ENCODE data around the gene FCRL6.

The FCRL6 gene

DNA sequence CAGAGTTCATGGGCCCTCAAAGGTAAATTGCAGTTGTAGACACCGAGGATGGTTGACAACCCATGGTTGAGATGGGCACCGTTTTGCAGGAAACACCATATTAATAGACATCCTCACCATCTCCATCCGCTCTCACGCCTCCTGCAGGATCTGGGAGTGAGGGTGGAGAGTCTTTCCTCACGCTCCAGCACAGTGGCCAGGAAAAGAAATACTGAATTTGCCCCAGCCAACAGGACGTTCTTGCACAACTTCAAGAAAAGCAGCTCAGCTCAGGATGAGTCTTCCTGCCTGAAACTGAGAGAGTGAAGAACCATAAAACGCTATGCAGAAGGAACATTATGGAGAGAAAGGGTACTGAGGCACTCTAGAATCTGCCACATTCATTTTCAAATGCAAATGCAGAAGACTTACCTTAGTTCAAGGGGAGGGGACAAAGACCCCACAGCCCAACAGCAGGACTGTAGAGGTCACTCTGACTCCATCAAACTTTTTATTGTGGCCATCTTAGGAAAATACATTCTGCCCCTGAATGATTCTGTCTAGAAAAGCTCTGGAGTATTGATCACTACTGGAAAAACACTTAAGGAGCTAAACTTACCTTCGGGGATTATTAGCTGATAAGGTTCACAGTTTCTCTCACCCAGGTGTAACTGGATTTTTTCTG is 33.8 kb downstream of the FCRL6 start:
- DNase-seq, result no peak

DNA sequence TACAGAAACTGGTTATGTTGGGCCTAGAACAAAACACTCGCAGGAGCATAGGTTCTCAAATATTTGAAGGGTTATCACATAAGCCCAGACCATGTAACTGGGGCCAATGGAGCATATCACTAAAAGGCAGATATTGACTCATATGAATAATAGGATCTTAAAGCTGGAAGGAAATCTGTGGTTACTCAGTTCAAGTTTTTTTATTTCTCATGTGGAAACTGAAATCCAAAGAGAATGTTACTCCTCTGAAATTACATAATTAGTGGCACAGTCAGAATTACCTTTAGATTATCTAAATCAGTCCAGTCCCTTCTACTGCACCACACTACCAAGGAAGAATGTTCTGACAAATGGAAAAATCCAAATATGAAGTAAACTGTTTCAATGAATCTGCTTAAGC is 36.6 kb downstream of the FCRL6 start:
- DNase-seq, result no peak

DNA sequence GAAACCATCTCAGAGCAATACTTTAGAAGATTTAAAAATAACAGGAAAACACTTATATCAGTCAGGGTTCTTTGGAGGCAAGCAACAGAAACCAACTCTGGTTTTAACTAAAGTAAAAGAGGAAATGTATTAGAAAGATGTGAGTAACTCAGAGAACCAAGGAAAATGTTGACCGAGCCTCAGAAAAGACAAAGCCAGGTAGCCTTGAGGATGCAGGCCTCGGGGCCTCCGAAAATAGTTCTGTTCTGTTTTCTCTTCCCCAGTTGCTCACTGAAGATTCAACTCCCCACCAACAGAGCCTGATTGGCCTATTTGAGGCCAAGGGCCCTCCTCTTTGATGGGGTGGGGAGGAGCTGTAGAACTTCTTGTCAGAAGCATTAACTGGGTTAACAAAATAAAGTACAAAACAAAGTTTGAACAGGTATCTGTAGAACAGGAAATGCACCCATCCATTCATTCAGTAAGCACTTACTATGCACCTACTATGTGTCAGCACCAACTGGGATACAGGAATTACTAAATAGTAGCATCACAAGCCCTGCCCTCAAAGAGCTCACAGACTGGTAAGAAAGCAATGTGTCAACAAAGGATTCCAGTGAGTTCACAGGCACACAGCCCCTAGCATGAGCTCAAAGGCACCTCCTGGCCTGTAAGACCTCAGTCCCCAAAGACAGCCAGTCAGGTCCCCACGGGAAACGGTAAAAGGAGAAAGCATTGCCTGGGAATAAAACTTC is 37.1 kb downstream of the FCRL6 start:
- no peak for DNase-seq

DNA sequence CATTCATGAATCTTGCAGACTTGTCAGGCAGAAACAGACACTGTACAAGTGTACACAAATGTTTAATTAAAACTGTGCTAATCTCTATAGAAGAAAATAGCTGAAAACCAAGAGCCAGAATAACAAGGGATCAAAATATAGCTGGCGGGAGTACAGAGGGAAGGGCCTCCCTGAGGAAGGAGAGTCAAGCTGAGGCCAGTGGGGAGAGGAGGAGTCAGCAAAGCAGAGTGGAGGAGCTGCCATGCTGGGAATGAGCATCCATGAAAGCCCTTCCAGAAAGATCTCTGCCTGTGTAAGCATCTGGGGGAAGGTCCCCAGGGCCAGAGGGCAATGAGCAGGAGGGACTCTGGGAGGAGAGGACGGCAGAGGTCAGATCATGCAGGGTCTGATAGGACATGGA is 39.6 kb downstream of the FCRL6 start:
- DNase-seq, result no peak

DNA sequence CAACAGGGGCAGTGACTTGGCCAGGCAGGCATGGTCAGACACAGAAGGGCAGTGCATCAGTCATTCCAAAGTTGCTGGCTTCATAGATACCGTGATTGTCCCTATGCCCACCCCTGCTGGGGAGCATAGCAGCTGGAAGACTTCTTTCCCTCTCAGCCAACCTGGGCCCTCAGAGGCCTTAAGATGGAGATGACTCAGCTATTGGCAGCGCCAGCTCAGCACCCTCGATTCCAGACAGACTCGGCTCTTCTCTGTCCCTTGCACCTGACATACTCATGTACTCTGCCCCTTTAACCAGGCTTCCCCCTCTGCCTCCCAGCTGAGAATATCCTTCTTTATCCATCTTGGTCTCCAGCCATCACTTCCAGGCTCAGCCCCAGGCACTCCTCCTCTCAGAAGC is 41.3 kb downstream of the FCRL6 start:
- no peak for DNase-seq

DNA sequence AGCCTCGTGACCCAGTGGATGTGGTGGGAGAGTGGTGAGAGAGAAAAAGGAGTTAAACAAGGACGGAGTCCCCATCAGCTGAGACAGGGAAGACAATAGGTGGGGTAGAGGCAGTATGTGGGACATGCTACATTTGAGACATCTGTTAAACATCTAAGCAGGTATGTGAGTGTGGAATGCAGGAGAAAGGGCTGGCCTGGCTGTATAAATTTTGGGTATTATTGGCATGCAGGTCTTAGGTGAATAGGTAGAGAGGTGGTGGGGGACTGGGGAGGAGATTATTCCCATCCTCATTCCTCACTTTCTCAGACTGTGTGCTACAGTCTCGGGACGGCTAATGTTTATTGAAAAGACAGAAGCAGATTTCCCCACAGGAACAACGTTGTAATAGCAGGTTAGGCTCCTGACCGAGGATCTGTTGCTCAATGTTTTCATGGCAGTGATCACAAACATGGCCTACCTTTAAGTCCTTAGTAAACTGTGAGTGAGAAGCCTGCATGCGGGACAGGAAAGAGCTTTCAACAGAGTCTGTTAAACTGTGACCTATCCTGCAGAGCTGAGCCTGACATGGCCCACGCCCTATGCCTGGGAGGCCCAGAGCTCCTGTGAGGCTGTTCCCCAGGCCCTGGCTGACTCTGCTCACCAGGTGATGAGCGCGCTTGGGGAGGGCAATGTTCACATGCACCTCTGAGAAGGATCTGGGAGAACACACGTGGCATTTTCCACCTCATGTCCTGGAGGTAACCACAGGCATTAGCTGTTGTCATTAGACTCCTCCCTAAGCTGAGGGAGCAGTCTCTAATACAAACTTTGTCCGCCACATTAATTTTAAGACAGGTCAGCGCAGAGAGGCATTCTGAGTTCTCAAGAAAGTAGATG is 43.8 kb downstream of the FCRL6 start:
- DNase-seq, result no peak

DNA sequence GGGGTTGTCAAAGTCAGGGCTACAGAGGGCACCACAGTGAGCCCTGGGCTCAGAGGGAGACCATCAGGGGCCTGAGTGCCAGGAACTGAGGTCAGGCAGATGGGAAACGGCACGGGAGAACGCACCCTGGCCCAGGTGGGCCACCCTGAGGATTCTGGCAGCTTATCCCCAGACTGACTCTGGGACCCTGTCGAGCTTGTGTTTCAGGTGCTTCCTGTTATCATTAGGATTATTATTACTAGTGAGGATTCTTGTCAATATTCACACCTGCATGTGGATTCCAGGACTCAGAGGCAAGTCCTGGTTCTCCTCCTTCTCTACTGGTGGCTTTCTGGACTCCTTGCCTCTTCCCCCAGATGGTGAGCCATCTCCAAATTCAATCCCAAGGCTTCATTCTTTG is 45.1 kb downstream of the FCRL6 start:
- no peak for DNase-seq

DNA sequence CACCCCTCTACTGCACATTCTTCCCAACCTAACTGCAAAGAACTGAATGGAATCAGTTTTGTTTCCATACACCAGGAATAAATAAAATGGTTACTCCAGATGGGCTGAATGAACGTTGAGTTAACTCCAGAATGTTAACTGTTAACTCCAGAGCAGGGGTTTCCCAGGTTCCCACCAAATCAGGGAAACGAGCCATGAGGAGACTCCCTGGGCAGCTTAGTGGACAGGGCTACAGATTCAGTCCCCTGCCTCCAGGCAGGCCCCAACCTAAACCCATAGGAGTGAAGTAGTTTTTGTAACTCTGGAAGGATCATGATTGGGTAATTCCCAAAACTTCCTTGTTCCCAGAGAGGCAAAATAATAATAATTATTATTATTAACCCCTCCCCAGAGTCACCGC is 46.2 kb downstream of the FCRL6 start:
- no peak for DNase-seq

DNA sequence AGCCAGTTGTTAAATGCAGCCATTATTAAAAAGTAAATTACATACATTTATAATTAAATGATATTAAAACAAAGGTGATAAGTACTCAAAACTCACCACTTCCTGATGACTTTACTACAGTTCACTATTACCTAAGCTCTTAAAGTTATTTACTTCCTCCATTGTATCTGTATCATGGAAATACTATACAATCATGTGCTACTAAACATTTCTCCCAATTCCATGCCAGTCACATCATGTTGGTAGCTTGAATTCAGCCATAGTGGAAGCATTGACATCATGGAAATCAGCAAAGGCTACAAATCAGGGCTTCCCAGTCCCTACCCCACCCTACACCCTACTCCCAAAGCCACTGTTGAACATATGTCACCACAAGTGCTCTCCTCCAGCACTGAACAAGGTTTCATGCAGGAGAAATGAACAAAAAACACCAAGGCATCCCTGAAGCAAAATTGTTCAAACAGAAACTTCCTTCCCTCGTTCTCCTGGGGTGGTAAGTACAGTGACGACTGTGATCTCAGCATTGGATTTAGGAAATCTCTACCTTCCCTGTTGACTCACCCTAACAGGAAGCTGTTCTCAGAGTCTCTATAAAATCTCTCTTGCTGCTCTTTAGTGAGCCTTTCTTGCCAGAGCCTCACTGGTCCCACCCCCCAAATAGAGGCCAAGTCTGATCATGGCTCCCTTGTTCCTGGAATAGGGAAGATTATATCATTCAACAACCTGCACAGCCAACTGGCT is 47.6 kb downstream of the FCRL6 start:
- DNase-seq, result no peak

DNA sequence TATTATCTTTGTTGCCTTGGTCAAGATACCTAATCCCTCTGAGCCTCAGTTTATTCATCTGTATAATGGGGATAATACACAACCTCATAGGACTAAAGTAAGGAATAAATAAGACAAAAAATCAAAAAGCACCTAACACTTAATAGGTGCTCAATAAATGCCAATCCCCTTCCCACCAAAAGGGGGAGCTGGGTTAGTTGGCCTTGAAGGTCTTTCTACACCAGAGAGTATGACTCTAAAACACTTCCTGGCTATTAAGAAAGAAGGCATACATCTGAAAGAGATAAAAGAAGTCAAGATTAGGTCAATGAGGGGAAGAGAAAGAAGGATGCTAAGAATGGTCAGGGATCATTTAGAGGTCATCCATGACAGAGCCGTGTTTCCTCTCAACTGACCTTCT is 49.2 kb downstream of the FCRL6 start:
- DNase-seq, result no peak

DNA sequence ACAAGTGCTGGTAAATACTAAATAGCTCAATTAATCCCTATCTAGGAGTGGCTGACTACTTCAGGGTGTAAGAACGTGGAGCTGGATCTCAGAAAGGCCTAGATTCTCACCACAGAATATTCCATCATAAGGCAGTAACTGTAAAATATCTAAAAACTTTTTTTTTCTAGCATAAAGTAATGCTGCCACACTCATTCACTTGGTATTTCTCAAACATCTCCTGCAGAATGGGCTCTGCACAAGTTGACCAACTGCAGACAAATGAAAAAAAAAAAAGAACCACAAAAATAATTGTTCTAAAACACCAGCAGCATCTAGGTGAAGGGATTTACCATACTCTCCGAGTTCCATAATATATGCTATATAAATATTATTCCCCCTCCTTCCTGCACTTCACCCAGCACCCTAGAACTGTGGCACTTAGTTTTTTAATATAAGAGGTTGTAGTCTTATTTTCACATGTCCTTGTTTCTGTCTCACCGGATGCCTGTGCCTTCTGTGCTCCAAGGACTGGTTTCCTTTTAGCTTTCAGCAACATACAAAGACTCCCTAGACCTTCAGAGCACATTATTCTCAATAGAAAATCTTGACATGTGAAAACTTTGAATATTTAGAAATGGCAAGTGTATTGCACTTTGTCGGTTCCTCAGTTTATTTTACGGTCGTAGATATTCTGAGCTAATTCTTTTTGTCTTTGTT is 51.4 kb downstream of the FCRL6 start:
- no peak for DNase-seq

DNA sequence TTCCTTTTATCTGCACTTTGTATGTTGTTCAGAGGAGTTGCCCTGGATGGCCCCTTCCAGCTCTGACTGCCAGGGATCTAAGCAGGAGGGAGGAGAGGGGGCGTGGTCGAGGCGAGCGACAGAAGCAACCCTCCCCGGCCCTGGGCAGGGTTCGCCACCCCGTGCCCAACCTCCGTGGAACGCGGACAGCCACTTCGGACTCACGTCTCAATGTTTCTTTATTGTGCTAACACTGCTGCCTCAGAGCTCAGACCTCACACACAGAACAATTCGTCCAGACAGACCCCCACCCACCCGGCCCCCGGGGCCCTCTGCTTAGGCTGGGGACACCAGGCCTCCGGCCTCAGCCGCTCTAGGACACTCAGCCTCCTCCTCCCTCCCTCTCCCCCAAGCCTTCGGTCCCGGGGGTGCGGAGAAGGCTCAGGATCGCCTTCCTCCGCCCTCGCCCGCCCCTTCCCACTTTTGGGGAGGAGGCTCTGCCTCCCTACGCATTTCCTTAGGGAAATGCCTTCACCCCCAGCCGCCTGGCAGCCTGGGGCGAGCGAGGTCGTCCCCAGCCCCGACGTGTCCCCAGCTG is 52.0 kb downstream of the FCRL6 start:
- DNase-seq, result no peak

DNA sequence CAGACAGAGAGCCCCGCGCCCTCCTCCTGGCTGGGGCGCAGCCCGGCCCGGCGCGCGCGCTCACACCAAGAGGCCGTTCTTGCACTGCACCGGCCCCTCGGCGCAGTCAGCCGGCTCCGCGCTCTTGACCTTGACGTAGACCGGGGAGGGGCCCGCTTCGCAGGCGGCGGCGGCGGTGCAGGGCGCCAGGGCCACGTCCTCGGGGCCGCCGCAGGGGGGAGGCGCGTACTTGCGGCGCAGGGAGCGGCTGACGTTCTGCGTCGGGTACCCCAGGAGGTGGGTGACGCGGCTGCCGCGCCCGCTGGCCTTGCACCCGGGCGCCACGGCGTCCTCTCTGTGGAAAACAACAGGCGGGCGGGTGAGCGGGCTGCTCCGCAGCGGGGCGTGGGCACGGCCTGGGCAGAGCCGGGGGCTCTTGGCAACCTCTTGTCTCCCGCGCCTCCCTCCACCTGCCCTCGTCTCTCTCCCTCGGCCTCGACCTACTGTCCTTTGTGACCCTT is 52.6 kb downstream of the FCRL6 start:
- DNase-seq, result no peak

DNA sequence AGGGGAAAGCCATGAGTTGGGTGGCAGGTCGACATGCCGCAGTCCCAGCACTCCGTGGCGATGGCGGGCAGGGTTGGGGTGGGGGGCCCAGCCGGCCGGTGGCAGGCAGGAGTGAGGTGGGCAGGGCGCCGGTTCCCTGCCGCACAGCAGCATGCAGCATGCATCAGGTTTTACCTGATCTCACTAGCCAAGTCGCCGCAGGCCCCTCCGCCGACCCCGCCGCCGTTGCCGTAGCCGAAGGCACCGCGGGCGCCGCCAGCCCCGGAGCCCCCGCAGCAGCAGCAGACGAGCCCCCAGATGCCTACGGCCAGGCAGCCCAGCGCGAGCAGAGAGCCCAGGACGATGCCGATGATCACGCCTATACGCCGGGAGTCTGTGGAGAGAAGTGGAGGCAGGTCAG is 53.5 kb downstream of the FCRL6 start:
- DNase-seq, result no peak

DNA sequence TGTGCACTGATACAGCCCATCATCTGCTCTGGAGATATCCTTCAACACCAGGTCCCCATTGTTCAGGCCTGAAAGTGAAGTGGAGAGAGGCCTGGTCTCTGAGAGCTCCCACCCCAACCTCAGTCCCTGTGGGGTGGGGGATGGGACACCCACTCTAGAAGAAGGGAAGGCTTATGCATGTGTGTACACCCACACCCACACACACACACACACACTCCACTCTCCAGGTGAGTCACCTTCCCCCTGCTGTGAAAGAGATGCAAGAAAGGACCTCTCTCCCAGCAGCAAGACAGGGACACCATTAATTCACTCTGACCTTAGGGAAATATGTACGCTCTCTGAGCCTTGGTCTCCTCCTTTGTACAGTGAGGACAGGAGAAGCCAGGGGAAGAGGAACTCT is 54.4 kb downstream of the FCRL6 start:
- no peak for DNase-seq

DNA sequence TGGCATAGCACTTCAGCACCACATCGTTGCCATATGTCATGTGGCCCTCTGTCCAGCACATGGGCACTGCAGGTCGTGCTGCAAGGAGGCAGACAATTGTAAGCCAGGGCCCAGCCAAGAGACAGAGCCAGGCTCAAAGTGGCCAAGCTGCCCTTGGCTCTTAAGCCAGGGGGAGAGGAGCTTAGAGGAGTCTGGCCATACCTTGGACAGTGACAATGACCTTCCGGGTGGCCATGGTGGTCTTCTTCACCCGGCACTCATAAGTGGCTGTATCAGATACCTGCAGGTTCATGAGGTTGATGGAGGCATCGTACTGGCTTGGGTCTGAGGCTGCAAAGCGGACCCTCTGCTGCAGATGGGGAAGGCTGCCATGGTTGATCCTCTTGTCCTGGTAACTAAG is 55.7 kb downstream of the FCRL6 start:
- no peak for DNase-seq

DNA sequence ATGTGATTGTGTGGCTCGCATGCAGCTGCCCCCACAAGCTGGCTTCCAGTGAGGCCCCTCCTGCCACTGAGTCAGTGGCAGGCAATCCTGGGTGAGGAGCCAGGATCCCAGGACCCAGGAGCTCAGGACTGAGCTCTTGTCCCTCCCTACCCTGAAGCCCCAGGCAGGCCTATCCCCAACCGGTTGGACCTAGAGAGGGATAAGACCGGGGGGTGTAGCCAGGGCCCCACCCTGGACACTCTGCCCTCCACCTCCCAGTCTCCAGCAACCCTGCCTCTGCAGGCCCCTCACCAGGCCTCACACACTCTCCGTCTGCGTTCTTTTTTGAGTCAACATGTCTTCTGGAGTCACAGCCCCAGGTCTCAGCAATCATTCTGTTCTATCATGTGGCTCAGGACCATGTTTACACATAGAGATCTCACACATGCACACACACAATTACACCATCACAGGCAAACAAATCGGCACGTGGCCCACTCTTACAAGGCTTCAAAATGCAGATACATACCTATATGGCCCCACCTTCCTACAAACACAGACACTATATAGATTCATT is 57.7 kb downstream of the FCRL6 start:
- DNase-seq, result no peak

DNA sequence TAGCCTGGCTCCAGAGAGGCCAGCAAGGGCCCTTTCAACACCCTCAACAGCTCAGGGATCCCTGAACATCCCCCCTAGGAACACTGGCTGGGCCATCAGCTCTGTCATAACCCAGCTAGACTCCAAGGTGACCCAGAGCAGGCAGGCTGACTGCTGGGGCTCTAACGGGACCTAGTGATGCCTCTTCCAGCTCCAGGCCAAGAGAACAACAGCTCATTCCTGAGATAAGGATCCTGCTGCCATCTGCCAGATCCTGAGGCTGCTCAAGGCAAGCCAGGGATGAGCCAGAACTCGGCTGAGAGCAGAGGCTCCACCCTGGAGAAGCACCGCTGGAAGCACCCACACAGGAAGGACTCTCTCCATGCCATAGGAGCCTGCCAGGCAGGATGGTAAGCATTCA is 58.3 kb downstream of the FCRL6 start:
- no peak for DNase-seq

DNA sequence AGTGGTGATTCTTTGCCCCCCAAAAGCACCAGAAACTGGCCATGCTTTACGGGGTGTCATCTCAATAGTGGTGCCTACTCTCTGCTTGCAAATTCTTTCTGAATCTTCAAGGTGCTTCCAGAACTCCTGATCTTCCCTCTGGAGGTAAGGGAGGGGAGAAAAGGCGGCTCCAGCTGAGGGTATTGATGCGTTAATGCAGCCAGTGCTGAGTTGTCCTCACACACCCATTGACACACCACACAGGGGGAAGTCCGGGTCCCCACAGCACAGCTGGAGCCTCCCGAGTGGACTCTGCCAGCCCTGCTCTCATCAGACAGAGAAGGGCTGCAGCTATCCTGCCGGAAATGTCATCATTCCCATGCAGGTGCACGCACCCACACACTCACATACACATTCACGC is 59.1 kb downstream of the FCRL6 start:
- DNase-seq, result no peak

DNA sequence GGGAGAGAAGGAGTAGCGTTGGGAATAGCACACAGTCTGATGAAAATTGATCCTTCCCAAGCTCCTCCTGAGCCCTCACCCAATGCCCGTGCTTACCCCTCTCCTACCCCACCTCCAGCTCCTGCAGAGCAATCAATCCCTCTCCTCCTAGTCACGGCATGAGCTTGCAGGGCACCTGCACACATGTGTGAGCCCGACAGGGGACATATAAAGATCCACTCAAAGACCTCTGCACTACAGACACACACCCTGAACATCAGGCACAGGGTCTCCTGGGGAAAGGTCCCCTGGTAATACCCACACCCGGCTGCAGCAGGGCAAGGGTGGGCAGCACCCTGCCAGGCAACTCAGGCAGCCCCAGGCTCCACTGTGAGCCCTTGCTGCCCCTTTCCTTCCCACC is 59.9 kb downstream of the FCRL6 start:
- DNase-seq, result no peak

DNA sequence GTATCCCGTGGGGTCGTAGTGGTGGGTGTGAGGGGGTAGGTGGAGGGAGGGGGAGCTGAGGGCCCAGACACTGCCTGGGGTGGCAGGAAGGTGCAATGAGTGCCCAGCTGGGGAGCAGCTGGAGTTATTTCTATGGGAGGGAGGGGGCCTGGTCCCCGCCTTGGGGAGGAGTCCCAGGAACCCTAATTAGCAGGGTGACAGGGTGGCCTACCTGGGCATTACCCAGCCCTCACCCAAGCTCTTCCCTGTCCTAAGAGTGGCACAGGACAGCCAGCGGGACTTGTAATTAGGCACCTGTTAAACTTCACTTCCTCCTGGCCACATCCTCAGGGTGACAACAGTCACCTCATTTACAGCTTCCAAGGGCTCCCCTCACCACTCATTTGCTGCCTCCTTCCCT is 60.4 kb downstream of the FCRL6 start, which contains the start of gene VSIG8:
Gene VSIG8, minus strand, starts transcription at position 101 of the 400 bp plus-strand sequence. CDS start 136 bp downstream, outside the sequence.
- DNase-seq, result no peak

DNA sequence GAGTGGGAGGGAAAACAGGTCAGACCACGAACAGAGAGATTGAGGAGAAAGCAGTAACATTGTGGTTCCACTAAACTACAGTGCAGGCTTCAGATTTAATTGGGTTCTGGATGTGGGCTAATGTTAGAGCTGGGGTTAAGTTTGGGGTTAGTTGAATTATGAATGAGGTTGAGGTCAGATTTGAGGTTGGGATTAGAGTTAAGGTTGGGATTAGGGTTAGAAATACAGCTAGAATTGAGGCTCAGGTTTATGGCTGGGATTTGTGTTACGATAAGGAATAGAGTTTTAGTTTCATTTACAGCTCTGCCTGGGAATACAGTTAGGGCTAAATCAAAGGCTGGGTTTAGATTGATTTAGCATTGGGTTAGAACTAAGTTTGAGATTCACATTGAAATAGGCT is 62.1 kb downstream of the FCRL6 start:
- no peak for DNase-seq
